Measurements from ENCODE around the gene HM13. TPM values are rescaled to one million over a fixed set of nuclear protein-coding genes. Genes with fewer than 3 reads are reported as not detected.

The HM13 gene, protein sequence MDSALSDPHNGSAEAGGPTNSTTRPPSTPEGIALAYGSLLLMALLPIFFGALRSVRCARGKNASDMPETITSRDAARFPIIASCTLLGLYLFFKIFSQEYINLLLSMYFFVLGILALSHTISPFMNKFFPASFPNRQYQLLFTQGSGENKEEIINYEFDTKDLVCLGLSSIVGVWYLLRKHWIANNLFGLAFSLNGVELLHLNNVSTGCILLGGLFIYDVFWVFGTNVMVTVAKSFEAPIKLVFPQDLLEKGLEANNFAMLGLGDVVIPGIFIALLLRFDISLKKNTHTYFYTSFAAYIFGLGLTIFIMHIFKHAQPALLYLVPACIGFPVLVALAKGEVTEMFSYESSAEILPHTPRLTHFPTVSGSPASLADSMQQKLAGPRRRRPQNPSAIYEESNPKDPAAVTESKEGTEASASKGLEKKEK
- total RNA-seq = 65.9 and 83.9 TPM in 2 replicates

DNA sequence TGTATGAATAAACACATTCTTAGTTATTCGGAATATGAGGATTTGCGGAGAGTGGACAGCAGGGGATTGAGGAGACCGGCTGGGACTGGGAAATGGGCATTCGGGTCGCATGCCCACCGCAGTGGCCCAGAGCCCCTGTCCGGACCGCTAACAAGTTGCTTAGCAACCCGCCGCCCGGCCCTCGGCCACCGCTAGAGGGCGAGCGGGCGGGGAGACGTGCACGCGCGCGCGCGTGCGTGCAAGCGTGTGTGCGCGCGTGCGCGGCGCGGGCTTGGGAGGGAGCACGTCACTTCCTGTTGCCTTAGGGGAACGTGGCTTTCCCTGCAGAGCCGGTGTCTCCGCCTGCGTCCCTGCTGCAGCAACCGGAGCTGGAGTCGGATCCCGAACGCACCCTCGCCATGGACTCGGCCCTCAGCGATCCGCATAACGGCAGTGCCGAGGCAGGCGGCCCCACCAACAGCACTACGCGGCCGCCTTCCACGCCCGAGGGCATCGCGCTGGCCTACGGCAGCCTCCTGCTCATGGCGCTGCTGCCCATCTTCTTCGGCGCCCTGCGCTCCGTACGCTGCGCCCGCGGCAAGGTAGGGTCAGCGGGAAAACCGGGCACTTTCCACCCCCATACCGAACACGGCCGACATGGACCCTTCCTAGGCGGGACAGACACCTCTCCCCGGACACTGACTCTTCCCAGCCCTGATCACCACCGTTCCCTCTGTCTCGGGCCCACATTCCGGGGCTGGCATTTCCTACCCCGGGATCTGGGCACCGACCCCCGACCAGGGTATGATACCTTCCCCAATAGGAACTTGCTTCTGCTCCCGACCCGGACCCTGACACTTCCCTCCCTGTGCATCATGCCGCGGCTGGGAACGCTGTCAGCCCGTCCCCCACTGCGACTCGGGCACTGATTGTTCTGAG, at the start of gene HM13:
HM13 (plus strand) TSS at position 289 of the 918 bp plus-strand sequence; CDS start at position 399, 110 bp downstream.

DNA sequence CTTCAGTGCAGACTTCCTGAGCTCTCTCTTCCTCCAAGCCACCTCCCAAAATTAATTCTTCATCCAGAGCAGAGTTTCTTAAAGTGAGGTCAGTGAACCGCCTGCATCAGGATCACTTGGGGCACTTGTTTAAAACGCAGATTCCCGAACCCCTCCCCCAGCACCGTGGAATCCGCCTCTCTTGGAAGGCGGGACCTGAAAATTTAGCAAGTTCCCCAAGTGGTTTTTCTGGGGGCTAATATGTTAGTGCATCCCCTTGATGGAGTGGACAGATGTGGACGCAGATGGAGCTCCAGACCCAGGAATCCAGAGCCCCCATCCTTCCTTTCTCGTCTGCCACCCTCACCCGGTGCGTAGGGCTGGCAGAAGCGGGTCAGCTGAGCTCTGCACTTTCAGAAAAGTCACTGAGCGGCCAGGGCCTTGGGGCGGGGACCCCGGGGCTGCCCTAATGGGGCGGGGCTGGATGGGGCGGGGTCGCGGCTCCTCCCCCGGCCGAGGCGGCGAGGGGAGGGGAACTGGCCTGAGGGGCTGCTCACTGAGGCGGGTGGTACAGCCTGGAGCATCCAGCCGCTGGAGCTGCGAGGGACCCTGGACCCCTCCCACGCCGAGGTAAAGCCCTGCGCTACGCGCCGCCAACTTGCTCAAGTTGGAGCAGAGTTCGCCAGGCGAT, 39.3 kb upstream of the HM13 start, which contains the start of the genes DEFB124 and REM1:
DEFB124 (minus strand) TSS at position 370 of the 670 bp plus-strand sequence. CDS start 2,114 bp downstream, outside the sequence.
REM1 (plus strand) TSS at position 531 of the 670 bp plus-strand sequence. CDS start 1,158 bp downstream, outside the sequence.

DNA sequence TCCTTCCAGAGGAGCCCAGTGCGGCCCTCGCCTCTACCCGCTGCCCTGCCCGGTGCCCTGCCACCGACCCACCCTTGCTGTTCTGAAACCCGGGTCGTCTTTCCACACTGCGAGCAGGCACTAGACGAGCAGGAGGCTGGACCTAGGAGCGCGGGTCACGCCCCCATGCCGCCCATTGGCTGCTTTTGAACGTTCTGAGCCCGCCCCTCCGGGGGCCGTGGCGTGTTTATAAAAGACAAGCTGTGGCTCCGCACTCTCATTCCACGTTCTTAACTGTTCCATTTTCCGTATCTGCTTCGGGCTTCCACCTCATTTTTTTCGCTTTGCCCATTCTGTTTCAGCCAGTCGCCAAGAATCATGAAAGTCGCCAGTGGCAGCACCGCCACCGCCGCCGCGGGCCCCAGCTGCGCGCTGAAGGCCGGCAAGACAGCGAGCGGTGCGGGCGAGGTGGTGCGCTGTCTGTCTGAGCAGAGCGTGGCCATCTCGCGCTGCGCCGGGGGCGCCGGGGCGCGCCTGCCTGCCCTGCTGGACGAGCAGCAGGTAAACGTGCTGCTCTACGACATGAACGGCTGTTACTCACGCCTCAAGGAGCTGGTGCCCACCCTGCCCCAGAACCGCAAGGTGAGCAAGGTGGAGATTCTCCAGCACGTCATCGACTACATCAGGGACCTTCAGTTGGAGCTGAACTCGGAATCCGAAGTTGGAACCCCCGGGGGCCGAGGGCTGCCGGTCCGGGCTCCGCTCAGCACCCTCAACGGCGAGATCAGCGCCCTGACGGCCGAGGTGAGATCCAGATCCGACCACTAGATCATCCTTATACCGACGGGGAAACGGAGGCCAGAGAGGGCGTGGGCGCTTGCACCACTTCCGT, 91.0 kb downstream of the HM13 start, which contains the start of gene ID1:
ID1 (plus strand) TSS at position 259 of the 871 bp plus-strand sequence; CDS start at position 358, 99 bp downstream.

Other genes with a start within 250 kb of the HM13 start
- not detected in 2 replicates for gene DEFB116, start 205.9 kb upstream of the HM13 start, total RNA-seq
- not detected in 2 replicates for gene DEFB118, start 145.8 kb upstream of the HM13 start, total RNA-seq
- not detected in 2 replicates for gene DEFB119, start 123.9 kb upstream of the HM13 start, total RNA-seq
- gene DEFB121, start 108.2 kb upstream of the HM13 start, total RNA-seq = not detected in 2 replicates
- not detected in 2 replicates for gene DEFB123, start 73.8 kb upstream of the HM13 start, total RNA-seq
- not detected in 2 replicates for gene DEFB124, start 39.3 kb upstream of the HM13 start, total RNA-seq
- gene REM1, start 39.2 kb upstream of the HM13 start, total RNA-seq = not detected in 2 replicates
- 80.6 and 268 TPM in 2 replicates for gene ID1, start 90.8 kb downstream of the HM13 start, total RNA-seq
- gene COX4I2, start 123.5 kb downstream of the HM13 start, total RNA-seq = not detected in 2 replicates
- gene BCL2L1, start 208.4 kb downstream of the HM13 start, total RNA-seq = 68.7 and 87.5 TPM in 2 replicates
- gene TPX2, start 224.8 kb downstream of the HM13 start, total RNA-seq = 6.9 and 83.9 TPM in 2 replicates